ENCODE results near the gene SNRPF. TPM values are rescaled to one million over a fixed set of nuclear protein-coding genes. Genes with fewer than 3 reads are reported as not detected.

SNRPF gene
- total and polyA plus RNA-seq, 2 experiments from 2014 or later = 10.9 to 54.6 TPM

DNA sequence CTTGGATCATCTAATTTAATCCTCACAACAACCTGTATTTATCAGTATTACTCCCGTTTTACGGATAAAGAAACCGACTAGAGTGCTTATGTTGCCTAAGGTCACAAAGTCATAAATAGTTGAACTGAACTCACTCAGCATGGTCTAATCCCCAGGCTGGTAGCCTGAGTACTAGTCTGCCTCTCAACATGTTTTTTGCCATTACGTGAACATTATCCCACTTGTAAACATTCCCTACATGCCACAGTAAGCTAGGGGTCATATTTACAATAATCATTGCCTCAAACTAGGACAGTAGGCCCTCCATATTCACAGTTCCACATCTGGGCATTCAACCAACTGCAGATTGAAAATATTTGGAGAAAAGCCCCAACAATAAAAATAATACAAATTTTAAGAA lies 12.1 kb downstream of the SNRPF start:
- Histone ChIP-seq H4K20me1 (ENCODE audit: insufficient read depth, poor library complexity, severe bottlenecking) (no peaks in the 10 kb centered on the region), H3K79me2 (no peaks in the 10 kb centered on the region), H2AFZ (no peak overlapping the region), H3K9me2 (replicated peaks; ENCODE audit: insufficient read depth) (no peaks in the 10 kb centered on the region), H3K4me2 (no peak overlapping the region), H3K27me3 (no peaks in the 10 kb centered on the region), H3K36me3 (replicated peaks; ENCODE audit: insufficient read depth, low read depth) (no peaks in the 10 kb centered on the region), H3K9me3 (ENCODE audit: low read depth) (no peaks in the 10 kb centered on the region), H3K4me1 (ENCODE audit: insufficient read depth) (no peaks in the 10 kb centered on the region), H3K27ac (no peak overlapping the region), H3K4me3 (no peak overlapping the region)
- 45% methylated on average over 4 of the region's 4 CpGs for WGBS (ENCODE audit: low lambda C conversion rate, missing lambda C conversion rate)
- TF ChIP-seq EZH2phosphoT487 (IDR thresholded peaks at IDR 0.05; ENCODE audit: low read depth, severe bottlenecking, unreplicated experiment) (no peak), EZH2 (IDR thresholded peaks at IDR 0.05; ENCODE audit: borderline replicate concordance) (no peak)
- TF ChIP-seq, protein P1, sequence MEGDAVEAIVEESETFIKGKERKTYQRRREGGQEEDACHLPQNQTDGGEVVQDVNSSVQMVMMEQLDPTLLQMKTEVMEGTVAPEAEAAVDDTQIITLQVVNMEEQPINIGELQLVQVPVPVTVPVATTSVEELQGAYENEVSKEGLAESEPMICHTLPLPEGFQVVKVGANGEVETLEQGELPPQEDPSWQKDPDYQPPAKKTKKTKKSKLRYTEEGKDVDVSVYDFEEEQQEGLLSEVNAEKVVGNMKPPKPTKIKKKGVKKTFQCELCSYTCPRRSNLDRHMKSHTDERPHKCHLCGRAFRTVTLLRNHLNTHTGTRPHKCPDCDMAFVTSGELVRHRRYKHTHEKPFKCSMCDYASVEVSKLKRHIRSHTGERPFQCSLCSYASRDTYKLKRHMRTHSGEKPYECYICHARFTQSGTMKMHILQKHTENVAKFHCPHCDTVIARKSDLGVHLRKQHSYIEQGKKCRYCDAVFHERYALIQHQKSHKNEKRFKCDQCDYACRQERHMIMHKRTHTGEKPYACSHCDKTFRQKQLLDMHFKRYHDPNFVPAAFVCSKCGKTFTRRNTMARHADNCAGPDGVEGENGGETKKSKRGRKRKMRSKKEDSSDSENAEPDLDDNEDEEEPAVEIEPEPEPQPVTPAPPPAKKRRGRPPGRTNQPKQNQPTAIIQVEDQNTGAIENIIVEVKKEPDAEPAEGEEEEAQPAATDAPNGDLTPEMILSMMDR (IDR thresholded peaks at IDR 0.05; ENCODE audit: poor library complexity) = no peak
- DNase-seq (ENCODE audit: low spot score) = no peak

DNA sequence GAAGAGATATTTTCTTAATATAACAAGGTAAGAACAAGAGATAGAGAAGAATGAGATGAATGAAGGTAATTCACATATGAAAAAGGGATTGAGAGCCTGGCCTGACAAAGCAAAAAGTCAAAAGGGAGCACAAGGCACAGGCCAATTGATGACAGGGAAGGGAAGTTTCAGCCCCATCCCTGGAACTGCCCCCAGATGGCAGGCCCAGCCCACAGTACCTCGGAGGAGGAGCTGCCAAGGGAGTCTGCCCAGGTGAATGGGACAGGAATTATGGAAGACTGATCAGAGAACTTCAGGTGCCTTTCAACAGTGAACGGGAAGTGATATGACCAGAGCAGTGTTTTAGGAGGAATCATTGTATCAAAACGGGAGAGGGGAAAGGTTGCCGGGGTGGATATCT lies 15.7 kb downstream of the SNRPF start:
- no peaks in the 10 kb centered on the region for H3K79me2 ChIP-seq
- WGBS (ENCODE audit: low lambda C conversion rate, missing lambda C conversion rate) = 78% methylated on average over 4 of the region's 4 CpGs
- H4K20me1 ChIP-seq (ENCODE audit: insufficient read depth, poor library complexity, severe bottlenecking) = no peaks in the 10 kb centered on the region
- H3K27me3 ChIP-seq = no peaks in the 10 kb centered on the region
- no peaks in the 10 kb centered on the region for H3K4me1 ChIP-seq (ENCODE audit: insufficient read depth)
- H2AFZ ChIP-seq = no peak overlapping the region
- no peak for DNase-seq (ENCODE audit: low spot score)
- H3K36me3 ChIP-seq (replicated peaks; ENCODE audit: insufficient read depth, low read depth) = no peaks in the 10 kb centered on the region
- no peak overlapping the region for H3K27ac ChIP-seq
- TF ChIP-seq, protein P1 (IDR thresholded peaks at IDR 0.05; ENCODE audit: poor library complexity) = no peak
- TF ChIP-seq EZH2 (IDR thresholded peaks at IDR 0.05; ENCODE audit: borderline replicate concordance) (no peak), EZH2phosphoT487 (IDR thresholded peaks at IDR 0.05; ENCODE audit: low read depth, severe bottlenecking, unreplicated experiment) (no peak)
- no peaks in the 10 kb centered on the region for H3K9me2 ChIP-seq (replicated peaks; ENCODE audit: insufficient read depth)
- no peak overlapping the region for H3K4me2 ChIP-seq
- H3K9me3 ChIP-seq (ENCODE audit: low read depth) = no peaks in the 10 kb centered on the region
- no peak overlapping the region for H3K4me3 ChIP-seq

DNA sequence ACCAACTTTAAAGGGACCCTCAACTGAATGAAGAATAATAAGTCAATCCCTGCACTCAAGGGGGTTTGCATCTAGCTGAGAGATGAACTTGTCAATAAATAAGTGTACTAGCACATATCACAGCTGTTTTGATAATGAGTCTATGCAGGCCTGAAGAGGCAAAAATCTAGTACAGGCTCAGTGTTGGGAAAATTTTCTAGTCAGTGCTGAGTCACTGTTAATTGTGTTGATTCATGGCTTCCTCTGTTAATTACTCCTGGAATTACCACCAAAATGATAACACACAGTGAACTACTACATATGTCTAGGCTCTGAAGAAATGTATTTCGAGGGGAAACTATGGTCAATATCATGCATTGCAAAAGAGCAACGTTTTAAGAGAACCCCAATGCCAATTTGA lies 18.9 kb downstream of the SNRPF start:
- Histone ChIP-seq H4K20me1 (ENCODE audit: insufficient read depth, poor library complexity, severe bottlenecking) (no peaks in the 10 kb centered on the region), H3K79me2 (no peaks in the 10 kb centered on the region), H3K4me2 (no peak overlapping the region), H3K9me2 (replicated peaks; ENCODE audit: insufficient read depth) (no peaks in the 10 kb centered on the region), H3K4me1 (ENCODE audit: insufficient read depth) (peaks cover 9% of the 10 kb centered on the region), H3K27ac (no peak overlapping the region), H3K36me3 (replicated peaks; ENCODE audit: insufficient read depth, low read depth) (no peaks in the 10 kb centered on the region), H3K27me3 (no peaks in the 10 kb centered on the region), H3K4me3 (no peak overlapping the region), H3K9me3 (ENCODE audit: low read depth) (no peaks in the 10 kb centered on the region), H2AFZ (no peak overlapping the region)
- TF ChIP-seq, protein P1 (IDR thresholded peaks at IDR 0.05; ENCODE audit: poor library complexity) = no peak
- TF ChIP-seq EZH2phosphoT487 (IDR thresholded peaks at IDR 0.05; ENCODE audit: low read depth, severe bottlenecking, unreplicated experiment) (no peak), EZH2 (IDR thresholded peaks at IDR 0.05; ENCODE audit: borderline replicate concordance) (no peak)
- WGBS (ENCODE audit: low lambda C conversion rate, missing lambda C conversion rate) = 82% methylated on average over 2 of the region's 2 CpGs
- DNase-seq (ENCODE audit: low spot score) = no peak

DNA sequence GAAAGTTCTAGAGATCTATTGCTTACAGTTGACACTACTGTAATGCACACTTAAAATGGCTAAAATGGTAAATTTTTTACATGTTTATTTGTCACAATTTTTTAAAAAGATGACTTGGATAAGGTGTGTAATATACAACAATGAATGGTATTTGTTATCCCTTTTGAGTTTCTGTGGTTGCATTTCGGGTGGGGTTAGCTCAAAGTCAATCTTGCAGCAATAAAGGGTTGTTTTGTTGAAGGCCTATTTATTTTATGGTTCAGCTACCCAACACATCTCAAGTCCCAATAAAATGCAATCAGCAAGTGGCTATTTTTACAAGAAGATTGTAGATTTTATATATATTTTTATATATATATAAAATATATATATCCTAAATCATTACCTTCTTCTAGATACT lies 22.1 kb downstream of the SNRPF start:
- Histone ChIP-seq H3K4me2 (no peak overlapping the region), H3K4me1 (ENCODE audit: insufficient read depth) (peaks cover 9% of the 10 kb centered on the region), H3K9me3 (ENCODE audit: low read depth) (peaks cover 7% of the 10 kb centered on the region), H3K79me2 (no peaks in the 10 kb centered on the region), H3K27ac (no peak overlapping the region), H3K4me3 (no peak overlapping the region), H4K20me1 (ENCODE audit: insufficient read depth, poor library complexity, severe bottlenecking) (no peaks in the 10 kb centered on the region), H3K36me3 (replicated peaks; ENCODE audit: insufficient read depth, low read depth) (no peaks in the 10 kb centered on the region), H3K27me3 (no peaks in the 10 kb centered on the region), H3K9me2 (replicated peaks; ENCODE audit: insufficient read depth) (no peaks in the 10 kb centered on the region), H2AFZ (no peak overlapping the region)
- 82% methylated on average over 1 of the region's 1 CpG for WGBS (ENCODE audit: low lambda C conversion rate, missing lambda C conversion rate)
- TF ChIP-seq EZH2 (IDR thresholded peaks at IDR 0.05; ENCODE audit: borderline replicate concordance) (no peak), EZH2phosphoT487 (IDR thresholded peaks at IDR 0.05; ENCODE audit: low read depth, severe bottlenecking, unreplicated experiment) (no peak)
- TF ChIP-seq, protein P1 (IDR thresholded peaks at IDR 0.05; ENCODE audit: poor library complexity) = no peak
- no peak for DNase-seq (ENCODE audit: low spot score)
